Sigmoid colon (tissue), 4 donors: ENCODE measurements around the gene RASAL1.

ENCODE experiments used
- EP300 ChIP-seq, 4 donors: sonication (generic); formaldehyde crosslinking; IDR thresholded peaks; one replicate each; pipeline ENCODE4 v1.6.1; 2017; ENCODE audit warnings: antibody characterized with exemption in 4 of 4
- POLR2A ChIP-seq, 2 donors: fragments of 450-650 bp; IDR thresholded peaks; one replicate each; pipeline ENCODE4 v1.6.1; 2016; ENCODE audit warnings: antibody characterized with exemption in 2 of 2, mild to moderate bottlenecking in 2 of 2, moderate library complexity in 2 of 2
- POLR2AphosphoS5 ChIP-seq, 4 donors: sonication (generic); formaldehyde crosslinking; IDR thresholded peaks; one replicate each; pipeline ENCODE4 v1.6.1; 2017; ENCODE audit warnings: antibody characterized with exemption in 4 of 4
- TF ChIP-seq, protein P1 (sequence below), 4 experiments: fragments of 450-650 bp in 3 of 4; fragments of 200-600 bp in 1 of 4; IDR thresholded peaks; one replicate each; pipeline ENCODE4 v1.5.1; 2016 to 2019; ENCODE audit warnings: antibody characterized with exemption in 4 of 4, mild to moderate bottlenecking in 3 of 4, moderate library complexity in 2 of 4

DNA sequence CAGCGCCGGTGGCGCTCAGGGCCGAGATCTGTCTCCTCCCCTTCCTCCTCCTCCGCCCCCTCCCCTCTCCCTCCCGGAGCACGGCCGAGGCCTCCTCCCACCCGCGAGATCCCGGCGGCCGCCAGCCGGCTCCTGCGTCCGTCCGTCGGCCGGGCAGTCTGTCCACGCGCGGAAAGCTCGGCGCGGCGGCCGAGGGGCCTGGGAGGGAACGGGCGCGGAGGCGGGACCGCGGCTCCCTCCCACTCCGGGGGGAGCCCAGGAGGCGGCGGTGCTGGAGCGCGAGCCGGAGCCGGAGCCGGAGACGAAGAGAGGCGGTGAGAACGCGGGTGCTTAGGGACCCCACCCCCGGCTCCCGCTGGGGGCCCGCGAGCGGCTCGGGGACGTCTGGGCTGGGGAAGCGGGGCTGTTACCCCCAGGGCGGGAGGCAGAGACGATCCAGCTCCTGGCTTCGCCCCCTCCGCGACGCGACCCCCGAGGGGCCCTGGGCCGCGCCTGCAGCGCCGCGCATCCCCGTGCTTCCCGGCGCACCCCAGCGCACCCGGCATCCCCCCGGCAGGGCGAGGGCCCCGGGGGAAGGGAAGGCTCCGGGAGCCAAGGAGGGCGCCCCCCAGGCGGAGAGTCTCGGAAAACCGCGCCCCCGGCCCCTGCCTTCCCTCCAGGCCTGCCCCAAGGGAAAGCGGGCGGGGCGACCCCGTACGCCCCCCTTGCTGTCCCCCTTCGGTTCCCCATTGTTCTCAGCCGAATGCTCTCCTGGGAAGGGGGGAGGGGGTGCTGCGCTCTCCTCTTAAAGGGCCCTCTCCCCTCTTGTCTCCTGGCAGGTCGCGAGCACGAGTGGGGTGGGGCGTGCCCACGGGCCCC, 78.7 kb downstream of the RASAL1 start, which contains the start of gene DTX1:
- TF ChIP-seq POLR2AphosphoS5 (IDR thresholded peaks at IDR 0.05) (no peak), POLR2A (IDR thresholded peaks at IDR 0.05) (no peak), EP300 (IDR thresholded peaks at IDR 0.05) (no peak)
- TF ChIP-seq, protein P1, sequence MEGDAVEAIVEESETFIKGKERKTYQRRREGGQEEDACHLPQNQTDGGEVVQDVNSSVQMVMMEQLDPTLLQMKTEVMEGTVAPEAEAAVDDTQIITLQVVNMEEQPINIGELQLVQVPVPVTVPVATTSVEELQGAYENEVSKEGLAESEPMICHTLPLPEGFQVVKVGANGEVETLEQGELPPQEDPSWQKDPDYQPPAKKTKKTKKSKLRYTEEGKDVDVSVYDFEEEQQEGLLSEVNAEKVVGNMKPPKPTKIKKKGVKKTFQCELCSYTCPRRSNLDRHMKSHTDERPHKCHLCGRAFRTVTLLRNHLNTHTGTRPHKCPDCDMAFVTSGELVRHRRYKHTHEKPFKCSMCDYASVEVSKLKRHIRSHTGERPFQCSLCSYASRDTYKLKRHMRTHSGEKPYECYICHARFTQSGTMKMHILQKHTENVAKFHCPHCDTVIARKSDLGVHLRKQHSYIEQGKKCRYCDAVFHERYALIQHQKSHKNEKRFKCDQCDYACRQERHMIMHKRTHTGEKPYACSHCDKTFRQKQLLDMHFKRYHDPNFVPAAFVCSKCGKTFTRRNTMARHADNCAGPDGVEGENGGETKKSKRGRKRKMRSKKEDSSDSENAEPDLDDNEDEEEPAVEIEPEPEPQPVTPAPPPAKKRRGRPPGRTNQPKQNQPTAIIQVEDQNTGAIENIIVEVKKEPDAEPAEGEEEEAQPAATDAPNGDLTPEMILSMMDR (IDR thresholded peaks at IDR 0.05) = no peak
